ENCODE data around the gene CYP1A1.

Gene CYP1A1

GRCh38 chr15:74676801-74677200 lies 48.5 kb downstream of the CYP1A1 start:
- peaks cover 7% of the 10 kb centered on the region for H3K36me3 ChIP-seq (replicated peaks)

GRCh38 chr15:74674161-74674560 lies 51.2 kb downstream of the CYP1A1 start:
- Histone ChIP-seq H3K36me3 (replicated peaks) (peaks cover 15% of the 10 kb centered on the region), H3K4me3 (ENCODE audit: low read depth, low read length) (no peak overlapping the region), H3K27ac (no peak overlapping the region), H3K27me3 (replicated peaks) (no peaks in the 10 kb centered on the region)
- in situ Hi-C loops (cut with HindIII; ENCODE audit: low pct_ligation_motif_present, low sequenced_read_pairs): no loop called here
- DNase-seq: no peak
- no peak for TF ChIP-seq CTCF (IDR thresholded peaks at IDR 0.05; ENCODE audit: low read depth, low read length, missing control alignments)

More at GRCh38 chr15:74676801-74677200, 48.5 kb downstream of the CYP1A1 start:
- DNase-seq: no peak
- no peak overlapping the region for H3K4me3 ChIP-seq (ENCODE audit: low read depth, low read length)
- in situ Hi-C loops (cut with HindIII; ENCODE audit: low pct_ligation_motif_present, low sequenced_read_pairs): no loop called here
- H3K27me3 ChIP-seq (replicated peaks): no peaks in the 10 kb centered on the region
- H3K27ac ChIP-seq: no peak overlapping the region
- no peak for TF ChIP-seq CTCF (IDR thresholded peaks at IDR 0.05; ENCODE audit: low read depth, low read length, missing control alignments)

- DNase-seq: no peak
- in situ Hi-C loops (cut with HindIII; ENCODE audit: low pct_ligation_motif_present, low sequenced_read_pairs): no loop called here
- TF ChIP-seq CTCF (IDR thresholded peaks at IDR 0.05; ENCODE audit: low read depth, low read length, missing control alignments): no peak
- Histone ChIP-seq H3K27ac (no peak overlapping the region), H3K36me3 (replicated peaks) (peaks cover 15% of the 10 kb centered on the region), H3K27me3 (replicated peaks) (no peaks in the 10 kb centered on the region), H3K4me3 (ENCODE audit: low read depth, low read length) (no peak overlapping the region)
Observed at GRCh38 chr15:74669627-74670026, 55.7 kb downstream of the CYP1A1 start.
